ENCODE measurements around the gene MAST2.

GRCh38 chr1:45894331-45894730, 90.9 kb downstream of the MAST2 start:
- TF ChIP-seq, protein P1, sequence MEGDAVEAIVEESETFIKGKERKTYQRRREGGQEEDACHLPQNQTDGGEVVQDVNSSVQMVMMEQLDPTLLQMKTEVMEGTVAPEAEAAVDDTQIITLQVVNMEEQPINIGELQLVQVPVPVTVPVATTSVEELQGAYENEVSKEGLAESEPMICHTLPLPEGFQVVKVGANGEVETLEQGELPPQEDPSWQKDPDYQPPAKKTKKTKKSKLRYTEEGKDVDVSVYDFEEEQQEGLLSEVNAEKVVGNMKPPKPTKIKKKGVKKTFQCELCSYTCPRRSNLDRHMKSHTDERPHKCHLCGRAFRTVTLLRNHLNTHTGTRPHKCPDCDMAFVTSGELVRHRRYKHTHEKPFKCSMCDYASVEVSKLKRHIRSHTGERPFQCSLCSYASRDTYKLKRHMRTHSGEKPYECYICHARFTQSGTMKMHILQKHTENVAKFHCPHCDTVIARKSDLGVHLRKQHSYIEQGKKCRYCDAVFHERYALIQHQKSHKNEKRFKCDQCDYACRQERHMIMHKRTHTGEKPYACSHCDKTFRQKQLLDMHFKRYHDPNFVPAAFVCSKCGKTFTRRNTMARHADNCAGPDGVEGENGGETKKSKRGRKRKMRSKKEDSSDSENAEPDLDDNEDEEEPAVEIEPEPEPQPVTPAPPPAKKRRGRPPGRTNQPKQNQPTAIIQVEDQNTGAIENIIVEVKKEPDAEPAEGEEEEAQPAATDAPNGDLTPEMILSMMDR (IDR thresholded peaks at IDR 0.05): no peak
- no peak for TF ChIP-seq REST (IDR thresholded peaks at IDR 0.05; ENCODE audit: insufficient read depth in 1 of 2, low read depth in 2 of 2, low read length in 1 of 2)
- no peak for TF ChIP-seq POLR2AphosphoS5 (IDR thresholded peaks at IDR 0.05; ENCODE audit: low read depth, low read length)
